Loucy (cell line): ENCODE results near the gene GRIN3B.

Experiments
- H2AFZ ChIP-seq: fragments of 200-600 bp; sonication (generic); 2 replicates; pipeline ENCODE4 v1.6.0; 2016; ENCODE audit warnings: antibody characterized with exemption, mild to moderate bottlenecking, low read length, moderate library complexity
- H3F3A ChIP-seq: fragments of 200-600 bp; 2 replicates; pipeline ENCODE4 v1.6.0; 2016; ENCODE audit warnings: antibody characterized with exemption, low read depth, mild to moderate bottlenecking
- H3K27me3 ChIP-seq: fragments of 200-600 bp; sonication (generic); 2 replicates; pipeline ENCODE4 v1.6.1; 2014; ENCODE audit warnings: low read length, mild to moderate bottlenecking; ENCODE audit not compliant: insufficient read depth, poor library complexity, severe bottlenecking
- H3K36me3 ChIP-seq: fragments of 200-600 bp; sonication (generic); 2 replicates; pipeline ENCODE4 v1.6.1; 2016; ENCODE audit warnings: low read length; ENCODE audit not compliant: insufficient read depth
- H3K4me1 ChIP-seq: fragments of 200-600 bp; sonication (generic); 2 replicates; pipeline ENCODE4 v1.5.1; 2014; ENCODE audit warnings: low read length, mild to moderate bottlenecking; ENCODE audit not compliant: insufficient read depth, poor library complexity, severe bottlenecking
- H3K4me2 ChIP-seq: fragments of 200-600 bp; sonication (generic); 2 replicates; pipeline ENCODE4 v1.6.0; 2014; ENCODE audit warnings: antibody characterized with exemption, low read length, low read depth, mild to moderate bottlenecking; ENCODE audit not compliant: poor library complexity, severe bottlenecking
- H3K4me3 ChIP-seq: fragments of 200-600 bp; sonication (generic); 2 replicates; pipeline ENCODE4 v1.5.1; 2014; ENCODE audit warnings: low read length, mild to moderate bottlenecking, mixed read lengths; ENCODE audit not compliant: poor library complexity, severe bottlenecking
- H3K79me2 ChIP-seq: fragments of 200-600 bp; sonication (generic); 2 replicates; pipeline ENCODE4 v1.6.1; 2014; ENCODE audit warnings: low read length; ENCODE audit not compliant: insufficient read depth
- H3K9ac ChIP-seq: fragments of 200-600 bp; sonication (generic); 2 replicates; pipeline ENCODE4 v1.6.0; 2014; ENCODE audit warnings: mild to moderate bottlenecking, low read depth, low read length, moderate library complexity; ENCODE audit not compliant: poor library complexity, severe bottlenecking
- H3K9me2 ChIP-seq: fragments of 200-600 bp; sonication (generic); replicated peaks from 2 replicates; pipeline ENCODE4 v1.6.1; 2016; ENCODE audit warnings: low read depth, low read length, mixed read lengths
- H3K9me3 ChIP-seq: fragments of 200-600 bp; sonication (generic); 2 replicates; pipeline ENCODE4 v1.6.1; 2014; ENCODE audit warnings: mild to moderate bottlenecking, antibody characterized with exemption, low read length, low read depth; ENCODE audit not compliant: insufficient read depth
- H4K20me1 ChIP-seq: fragments of 200-600 bp; sonication (generic); 2 replicates; pipeline ENCODE4 v1.6.0; 2014; ENCODE audit warnings: antibody characterized with exemption, low read length, mild to moderate bottlenecking; ENCODE audit not compliant: insufficient read depth, poor library complexity, severe bottlenecking
- CTCF ChIP-seq: fragments of 200-600 bp; sonication (generic); conservative IDR thresholded peaks from 2 replicates; pipeline ENCODE4 v1.5.1; 2014; ENCODE audit warnings: mild to moderate bottlenecking, antibody characterized with exemption, low read length
- EZH2phosphoT487 ChIP-seq: fragments of 200-600 bp; IDR thresholded peaks from 2 replicates; pipeline ENCODE4 v1.6.1; 2018; ENCODE audit warnings: antibody characterized with exemption, mild to moderate bottlenecking, moderate library complexity, borderline replicate concordance

GRIN3B gene

GRCh38 chr19:1018393-1018792, 18.2 kb downstream of the GRIN3B start:
- peaks cover 7% of the 10 kb centered on the region; the same call in 1 of the 2 replicates for H3K36me3 ChIP-seq
- H3K4me2 ChIP-seq = peak overlapping the region; percentile 97
- H3K4me1 ChIP-seq = peaks cover 26% of the 10 kb centered on the region
- H3K9me3 ChIP-seq = no peaks in the 10 kb centered on the region
- peaks cover 8% of the 10 kb centered on the region; the same call in 1 of the 2 replicates for H3F3A ChIP-seq
- H3K9me2 ChIP-seq = no peaks in the 10 kb centered on the region
- H3K27me3 ChIP-seq = peaks cover 4% of the 10 kb centered on the region
- H3K9ac ChIP-seq = peak overlapping the region; percentile 97
- no peak for TF ChIP-seq CTCF
- no peak for TF ChIP-seq EZH2phosphoT487
- no peak overlapping the region for H2AFZ ChIP-seq
- peaks cover 75% of the 10 kb centered on the region for H3K79me2 ChIP-seq
- peak overlapping the region; percentile 99 for H3K4me3 ChIP-seq
- H4K20me1 ChIP-seq = peaks cover 72% of the 10 kb centered on the region

- Histone ChIP-seq H3K36me3 (peaks cover under 1% of the 10 kb centered on the region; the same call in 1 of the 2 replicates), H2AFZ (no peak overlapping the region), H3K4me1 (peaks cover 26% of the 10 kb centered on the region), H3K79me2 (peaks cover 68% of the 10 kb centered on the region), H3K4me3 (peak overlapping the region; percentile 99), H3F3A (peaks cover 10% of the 10 kb centered on the region; the same call in 1 of the 2 replicates), H3K9me2 (no peaks in the 10 kb centered on the region), H3K4me2 (peak overlapping the region; percentile 97), H3K9ac (peak overlapping the region; percentile 97), H3K9me3 (no peaks in the 10 kb centered on the region), H3K27me3 (peaks cover 4% of the 10 kb centered on the region), H4K20me1 (peaks cover 66% of the 10 kb centered on the region)
- TF ChIP-seq CTCF (no peak), EZH2phosphoT487 (no peak)
Measured at GRCh38 chr19:1018932-1019615, 18.9 kb downstream of the GRIN3B start.

GRCh38 chr19:1019616-1019961, 19.4 kb downstream of the GRIN3B start:
- peaks cover 63% of the 10 kb centered on the region for H3K79me2 ChIP-seq
- H3K9me2 ChIP-seq = no peaks in the 10 kb centered on the region
- H3K9me3 ChIP-seq = no peaks in the 10 kb centered on the region
- peaks cover 4% of the 10 kb centered on the region for H3K27me3 ChIP-seq
- H3K36me3 ChIP-seq = no peaks in the 10 kb centered on the region
- peaks cover 26% of the 10 kb centered on the region for H3K4me1 ChIP-seq
- peaks cover 13% of the 10 kb centered on the region; the same call in 1 of the 2 replicates for H3F3A ChIP-seq
- peak overlapping the region; percentile 99 for H3K4me3 ChIP-seq
- no peak overlapping the region for H2AFZ ChIP-seq
- H3K4me2 ChIP-seq = peak overlapping the region; percentile 97
- TF ChIP-seq CTCF (no peak), EZH2phosphoT487 (no peak)
- peak overlapping the region; percentile 97 for H3K9ac ChIP-seq
- peaks cover 61% of the 10 kb centered on the region for H4K20me1 ChIP-seq
